NB4 (cell line): ENCODE results near the gene GALNT13.

ENCODE experiments used
- CTCF ChIP-seq: IDR thresholded peaks from one replicate; pipeline ENCODE4 v1.5.1; 2012; ENCODE audit warnings: low read depth, low read length
- MYC ChIP-seq: IDR thresholded peaks from 2 replicates; pipeline ENCODE4 v1.6.1; 2011; ENCODE audit warnings: low read depth, low read length
- POLR2A ChIP-seq: IDR thresholded peaks from 2 replicates; pipeline ENCODE4 v1.6.1; 2011; ENCODE audit warnings: mild to moderate bottlenecking; ENCODE audit not compliant: insufficient read length; ENCODE audit errors: extremely low read depth

DNA sequence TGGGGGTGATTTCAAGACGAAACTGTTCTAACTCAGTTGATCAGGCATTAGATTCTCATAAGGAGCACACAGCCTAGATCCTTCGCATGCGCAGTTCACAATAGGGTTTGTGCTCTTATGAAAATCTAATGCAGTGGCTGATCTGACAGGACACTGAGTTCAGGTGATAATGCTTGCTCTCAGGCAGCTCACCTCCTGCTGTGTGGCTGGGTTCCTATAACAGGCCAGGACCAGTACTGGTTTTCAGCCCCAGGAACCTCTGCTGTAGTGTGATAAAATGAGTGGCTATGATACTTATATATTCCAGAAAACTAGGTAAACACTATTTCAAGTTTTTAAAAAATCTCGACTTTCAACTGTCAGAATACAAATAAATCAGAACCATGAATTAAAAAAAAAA lies 271.4 kb downstream of the GALNT13 start:
- TF ChIP-seq POLR2A: no peak
- no peak for TF ChIP-seq CTCF
- TF ChIP-seq MYC: no peak
